Measurements from ENCODE around the gene DNPEP.
A peak's percentile ranks its signal among the peaks of the same experiment; 100 is the strongest.
"Not testable (repeated sequence)": the region's sequence is repeated elsewhere in the genome, so short reads cannot be mapped to it uniquely, and the experiment has no call there.

DNPEP gene

DNA sequence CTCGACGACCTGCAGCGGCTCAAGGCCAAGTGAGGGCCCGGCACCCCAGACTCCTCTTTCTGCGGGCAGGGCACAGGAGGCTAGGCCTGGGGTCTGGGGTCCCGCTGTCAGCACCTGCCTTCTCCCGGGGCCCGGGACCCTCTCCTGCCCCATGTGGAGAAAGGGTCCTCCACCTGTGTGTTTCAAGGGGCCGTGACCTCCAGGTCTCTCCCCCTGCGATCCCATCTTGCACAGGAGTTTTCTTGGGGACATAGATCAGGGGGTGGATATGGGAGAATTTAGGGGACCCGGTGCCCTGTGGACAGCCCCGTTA is 31.3 kb upstream of the DNPEP start:
- DNase-seq, result no peak

DNA sequence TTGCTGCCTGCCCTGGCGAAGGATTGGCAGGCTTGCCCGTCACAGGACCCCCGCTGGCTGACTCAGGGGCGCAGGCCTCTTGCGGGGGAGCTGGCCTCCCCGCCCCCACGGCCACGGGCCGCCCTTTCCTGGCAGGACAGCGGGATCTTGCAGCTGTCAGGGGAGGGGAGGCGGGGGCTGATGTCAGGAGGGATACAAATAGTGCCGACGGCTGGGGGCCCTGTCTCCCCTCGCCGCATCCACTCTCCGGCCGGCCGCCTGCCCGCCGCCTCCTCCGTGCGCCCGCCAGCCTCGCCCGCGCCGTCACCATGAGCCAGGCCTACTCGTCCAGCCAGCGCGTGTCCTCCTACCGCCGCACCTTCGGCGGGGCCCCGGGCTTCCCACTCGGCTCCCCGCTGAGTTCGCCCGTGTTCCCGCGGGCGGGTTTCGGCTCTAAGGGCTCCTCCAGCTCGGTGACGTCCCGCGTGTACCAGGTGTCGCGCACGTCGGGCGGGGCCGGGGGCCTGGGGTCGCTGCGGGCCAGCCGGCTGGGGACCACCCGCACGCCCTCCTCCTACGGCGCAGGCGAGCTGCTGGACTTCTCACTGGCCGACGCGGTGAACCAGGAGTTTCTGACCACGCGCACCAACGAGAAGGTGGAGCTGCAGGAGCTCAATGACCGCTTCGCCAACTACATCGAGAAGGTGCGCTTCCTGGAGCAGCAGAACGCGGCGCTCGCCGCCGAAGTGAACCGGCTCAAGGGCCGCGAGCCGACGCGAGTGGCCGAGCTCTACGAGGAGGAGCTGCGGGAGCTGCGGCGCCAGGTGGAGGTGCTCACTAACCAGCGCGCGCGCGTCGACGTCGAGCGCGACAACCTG is 30.7 kb upstream of the DNPEP start, which contains the start of gene DES:
DES (plus strand) TSS at position 223 of the 857 bp plus-strand sequence; CDS start at position 309, 86 bp downstream.
- no peak for DNase-seq

DNA sequence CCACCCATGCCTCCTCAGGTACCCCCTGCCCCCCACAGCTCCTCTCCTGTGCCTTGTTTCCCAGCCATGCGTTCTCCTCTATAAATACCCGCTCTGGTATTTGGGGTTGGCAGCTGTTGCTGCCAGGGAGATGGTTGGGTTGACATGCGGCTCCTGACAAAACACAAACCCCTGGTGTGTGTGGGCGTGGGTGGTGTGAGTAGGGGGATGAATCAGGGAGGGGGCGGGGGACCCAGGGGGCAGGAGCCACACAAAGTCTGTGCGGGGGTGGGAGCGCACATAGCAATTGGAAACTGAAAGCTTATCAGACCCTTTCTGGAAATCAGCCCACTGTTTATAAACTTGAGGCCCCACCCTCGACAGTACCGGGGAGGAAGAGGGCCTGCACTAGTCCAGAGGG is 29.7 kb upstream of the DNPEP start:
- no peak for DNase-seq

DNA sequence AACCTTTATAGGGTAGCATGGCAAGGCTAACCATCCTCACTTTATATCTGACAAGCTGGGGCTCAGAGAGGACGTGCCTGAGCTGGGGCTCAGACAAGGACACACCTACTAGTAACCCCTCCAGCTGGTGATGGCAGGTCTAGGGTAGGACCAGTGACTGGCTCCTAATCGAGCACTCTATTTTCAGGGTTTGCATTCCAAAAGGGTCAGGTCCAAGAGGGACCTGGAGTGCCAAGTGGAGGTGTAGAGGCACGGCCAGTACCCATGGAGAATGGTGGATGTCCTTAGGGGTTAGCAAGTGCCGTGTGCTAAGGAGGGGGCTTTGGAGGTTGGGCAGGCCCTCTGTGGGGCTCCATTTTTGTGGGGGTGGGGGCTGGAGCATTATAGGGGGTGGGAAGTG is 29.2 kb upstream of the DNPEP start:
- no peak for DNase-seq

DNA sequence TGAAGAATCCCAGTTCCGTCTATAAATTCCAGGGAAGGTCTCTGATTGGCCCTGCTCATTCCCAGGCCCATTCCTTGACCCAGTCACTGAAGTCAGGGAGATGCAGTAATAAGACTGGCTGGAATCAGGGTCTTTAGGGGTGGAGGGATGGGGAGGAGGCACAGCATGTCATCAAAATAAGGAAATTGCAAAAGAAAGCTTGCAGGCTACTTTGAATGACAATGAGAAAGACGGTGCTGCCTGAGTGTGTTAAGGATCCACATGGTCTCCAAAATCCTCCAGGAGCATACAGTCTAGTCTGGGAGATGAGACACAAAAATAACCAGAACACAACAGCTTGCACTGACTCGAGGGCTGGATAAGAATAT is 28.5 kb upstream of the DNPEP start:
- DNase-seq, result no peak

DNA sequence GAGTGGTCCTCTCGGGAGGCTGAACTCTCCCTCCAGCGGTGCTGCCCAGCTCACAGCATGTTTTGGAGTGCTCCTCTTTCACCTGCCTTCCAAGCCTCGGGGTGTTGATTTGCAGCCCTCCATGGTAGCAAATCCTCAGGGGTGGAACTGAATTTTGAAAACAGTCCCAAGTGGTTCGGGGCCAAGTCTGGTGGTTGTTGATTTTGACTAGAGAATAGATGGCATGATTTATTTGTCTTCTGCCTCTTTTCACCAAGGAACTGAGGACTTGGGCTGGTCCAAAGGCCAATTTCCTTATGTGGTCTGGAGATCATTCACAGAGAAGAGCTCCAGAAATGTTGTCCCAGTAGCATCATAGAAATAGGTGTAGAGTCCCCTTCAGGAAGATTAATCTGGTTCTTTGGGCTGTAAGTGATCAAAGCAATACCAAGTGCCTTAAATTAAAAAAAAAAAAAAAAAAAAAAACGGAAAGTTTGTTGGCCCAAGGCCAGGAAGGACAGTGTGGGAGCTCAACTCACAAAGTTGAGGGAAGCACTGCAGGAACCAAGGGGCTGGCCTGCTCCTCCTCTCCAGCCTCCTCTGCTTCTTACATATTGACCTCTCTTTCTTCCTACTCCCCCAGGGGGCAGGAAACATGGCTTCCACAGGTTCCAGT is 28.0 kb upstream of the DNPEP start:
- no peak for DNase-seq

DNA sequence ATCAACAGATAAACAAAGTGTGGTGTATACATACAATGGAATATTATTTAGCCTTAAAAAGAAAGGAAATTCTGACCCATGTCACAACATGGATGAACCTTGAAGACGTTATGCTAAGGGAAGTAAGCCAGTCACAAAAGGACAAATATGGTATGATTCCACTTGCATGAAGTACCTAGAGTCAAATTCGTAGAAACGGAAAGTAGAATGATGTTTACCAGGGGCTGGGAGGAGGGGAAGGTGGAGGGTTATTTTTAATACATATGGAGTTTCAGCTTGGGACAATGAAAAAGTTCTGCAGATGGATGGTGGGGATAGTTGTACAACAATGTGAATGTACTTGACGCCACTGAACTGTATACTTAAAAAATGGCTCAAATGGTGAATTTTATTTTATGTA is 27.1 kb upstream of the DNPEP start:
- no peak for DNase-seq

DNA sequence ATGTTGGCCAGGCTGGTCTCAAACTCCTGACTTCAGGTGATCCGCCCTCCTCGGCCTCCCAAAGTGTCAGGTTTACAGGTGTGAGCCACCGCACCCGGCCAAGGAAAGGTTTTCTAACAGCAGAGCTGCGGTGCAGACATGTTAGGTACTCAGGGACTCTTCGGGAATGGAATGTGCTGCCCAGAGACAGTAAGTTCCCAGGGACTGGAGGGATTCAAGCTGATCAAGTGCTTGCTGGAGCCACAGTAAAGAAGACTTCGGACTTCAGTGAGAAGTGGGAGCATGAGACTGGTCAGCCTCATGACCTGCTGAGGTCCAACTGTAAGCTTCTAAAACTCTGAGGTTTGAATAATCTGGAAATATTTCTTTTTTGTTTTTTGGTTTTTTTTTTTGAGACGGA is 22.7 kb upstream of the DNPEP start:
- DNase-seq, result no peak

DNA sequence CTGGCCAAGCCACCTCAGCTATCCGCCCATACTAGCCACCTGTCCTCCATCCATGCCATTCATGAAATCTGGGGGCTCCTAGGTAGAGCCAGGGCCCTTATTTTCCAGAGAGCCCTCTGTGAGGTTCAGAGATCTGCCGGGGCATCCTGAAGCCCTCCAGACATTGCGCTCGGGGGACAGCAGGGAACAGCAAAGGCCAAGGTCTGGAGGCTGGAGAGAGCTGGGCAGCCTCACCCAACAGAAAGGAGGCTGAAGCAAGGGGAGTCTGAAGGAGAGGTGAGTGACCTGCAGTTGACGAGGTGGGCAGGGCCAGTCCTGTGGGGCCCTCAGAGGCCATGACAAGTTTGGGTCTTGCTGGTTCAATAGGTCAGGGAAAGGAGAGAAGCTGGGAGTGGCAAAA is 21.9 kb upstream of the DNPEP start:
- no peak for DNase-seq

DNA sequence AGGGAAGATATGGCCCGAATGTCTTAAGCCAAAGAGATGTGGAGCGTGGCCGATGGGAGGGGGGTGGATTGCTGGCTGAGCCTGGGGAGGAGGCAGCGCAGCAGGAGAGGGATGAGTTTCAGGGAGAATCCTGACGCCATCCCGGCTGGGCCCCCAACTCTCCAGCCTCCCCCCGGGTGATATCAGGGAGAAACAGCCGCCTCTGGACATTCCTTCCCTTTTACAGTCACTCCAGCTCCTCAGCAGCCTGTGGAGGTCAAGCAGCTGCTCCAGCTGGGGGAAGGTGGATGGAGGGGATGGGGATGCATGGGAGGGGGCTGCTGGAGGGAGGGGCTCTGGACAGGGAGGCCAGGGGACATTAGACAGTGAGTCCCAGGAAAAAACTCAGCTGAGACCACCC is 20.9 kb upstream of the DNPEP start:
- DNase-seq, result no peak

DNA sequence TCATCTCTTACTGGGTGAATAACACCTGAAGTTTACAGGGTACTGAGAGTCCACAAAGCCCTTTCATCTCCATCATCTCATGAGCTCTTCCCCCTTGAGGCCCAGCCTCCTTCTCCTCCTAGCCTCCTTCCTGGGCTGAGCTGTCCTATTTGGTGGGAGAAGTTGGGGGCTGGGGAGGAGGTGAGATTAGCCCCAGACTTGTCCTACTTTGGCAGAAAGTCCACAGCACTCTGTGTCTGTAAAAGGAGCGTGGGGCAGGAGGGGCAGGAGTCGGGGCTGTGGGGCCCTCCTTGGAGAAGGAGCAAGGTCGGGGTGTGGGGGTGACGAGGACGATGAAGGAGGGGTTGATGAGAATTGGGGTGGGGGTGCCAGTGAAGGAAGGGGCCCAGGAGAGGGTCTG is 20.5 kb upstream of the DNPEP start:
- no peak for DNase-seq

DNA sequence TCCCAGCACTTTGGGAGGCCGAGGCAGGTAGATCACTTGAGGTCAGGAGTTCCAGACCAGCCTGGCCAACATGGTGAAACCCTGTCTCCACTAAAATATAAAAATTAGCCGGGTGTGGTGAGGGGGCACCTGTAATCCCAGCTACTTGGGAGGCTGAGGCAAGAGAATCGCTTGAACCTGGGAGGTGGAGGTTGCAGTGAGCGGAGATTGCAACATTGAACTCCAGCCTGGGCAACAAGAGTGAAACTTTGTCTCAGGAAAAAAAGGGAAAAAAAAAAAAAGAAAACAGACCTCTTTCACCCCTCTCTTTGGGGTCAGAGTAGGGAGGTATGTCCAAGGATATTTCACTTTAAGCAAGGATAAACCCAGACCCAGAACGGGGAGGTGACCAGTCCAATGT is 19.6 kb upstream of the DNPEP start:
- not testable (repeated sequence) for DNase-seq

DNA sequence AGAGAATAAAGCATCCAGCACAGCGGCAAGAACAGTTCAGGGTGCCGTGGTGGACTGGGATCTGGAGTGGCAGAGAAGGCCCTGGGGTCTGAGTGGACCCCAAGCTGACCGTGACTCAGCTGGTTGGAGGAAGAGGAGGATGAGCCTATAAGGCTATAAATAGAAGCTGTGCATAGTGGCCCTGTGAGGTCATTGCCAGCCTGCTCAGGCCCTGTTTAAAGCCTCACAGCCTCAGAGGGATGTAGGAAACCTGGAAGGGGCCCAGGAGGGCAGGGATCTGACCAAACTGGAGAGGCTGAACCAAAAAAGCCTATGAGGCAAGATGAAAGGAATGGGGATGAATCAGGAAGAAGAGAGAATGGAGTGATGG is 19.1 kb upstream of the DNPEP start:
- no peak for DNase-seq

DNA sequence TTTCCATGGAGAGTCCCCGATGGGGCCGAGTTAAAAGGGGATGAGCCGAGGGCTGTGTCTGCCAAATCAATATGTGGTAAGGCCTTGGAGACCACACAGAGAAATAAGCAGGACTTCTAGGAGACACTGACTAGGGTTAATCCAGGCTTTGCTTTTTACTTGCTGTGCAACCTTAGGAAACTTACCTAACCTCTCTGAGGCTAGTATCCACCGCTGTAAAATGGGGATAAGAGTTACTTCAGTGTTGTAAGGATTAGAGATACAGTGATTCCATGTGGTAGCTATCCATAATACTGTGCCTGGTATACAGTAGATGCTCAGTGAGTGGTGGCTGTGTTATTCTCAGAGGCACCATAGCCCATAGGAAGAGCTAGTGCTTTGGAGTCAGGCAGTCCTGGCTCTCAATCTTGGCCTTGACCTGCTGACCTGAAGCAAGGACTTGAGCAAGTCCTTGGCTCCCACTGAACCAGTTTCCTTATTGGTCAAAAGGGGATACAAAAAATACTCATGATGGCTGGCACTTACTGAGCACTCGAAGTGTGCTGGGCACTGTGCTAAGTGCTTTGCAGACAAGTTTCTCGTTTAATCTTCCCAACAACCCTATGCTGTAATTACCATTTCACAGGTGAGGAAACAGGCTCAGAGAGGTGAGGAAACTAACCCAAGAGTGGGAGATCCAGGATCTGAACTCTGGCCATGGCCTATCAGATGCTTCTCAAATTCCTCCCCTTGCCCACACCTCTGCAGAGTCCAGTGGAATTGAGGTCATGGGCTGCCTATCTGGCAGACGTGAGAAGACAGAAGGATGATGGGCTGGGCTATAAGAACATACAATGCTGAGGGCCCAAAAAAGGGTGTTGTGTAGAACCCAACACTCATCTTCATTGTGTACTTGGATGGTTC is 18.5 kb upstream of the DNPEP start:
- DNase-seq, result no peak

DNA sequence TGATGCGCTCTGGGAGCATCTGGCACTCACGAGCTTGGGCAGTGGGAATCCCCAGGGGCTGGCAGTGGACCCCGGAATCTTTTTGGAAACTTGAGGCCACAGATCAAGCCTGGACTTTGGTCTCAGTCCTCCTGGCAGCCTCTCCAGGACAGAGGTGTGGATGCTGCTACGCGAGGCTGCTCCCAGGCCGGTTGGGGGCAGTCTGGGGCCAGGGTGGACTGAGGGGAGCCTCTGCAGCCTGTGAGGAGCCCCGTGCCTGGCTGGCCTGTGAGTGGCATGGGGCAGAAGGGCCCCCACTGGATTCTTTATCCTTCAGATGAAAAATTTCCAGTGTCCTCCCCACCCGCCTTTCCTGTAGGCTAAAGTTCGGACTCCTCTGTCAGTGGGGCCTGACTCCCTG is 17.7 kb upstream of the DNPEP start:
- no peak for DNase-seq

DNA sequence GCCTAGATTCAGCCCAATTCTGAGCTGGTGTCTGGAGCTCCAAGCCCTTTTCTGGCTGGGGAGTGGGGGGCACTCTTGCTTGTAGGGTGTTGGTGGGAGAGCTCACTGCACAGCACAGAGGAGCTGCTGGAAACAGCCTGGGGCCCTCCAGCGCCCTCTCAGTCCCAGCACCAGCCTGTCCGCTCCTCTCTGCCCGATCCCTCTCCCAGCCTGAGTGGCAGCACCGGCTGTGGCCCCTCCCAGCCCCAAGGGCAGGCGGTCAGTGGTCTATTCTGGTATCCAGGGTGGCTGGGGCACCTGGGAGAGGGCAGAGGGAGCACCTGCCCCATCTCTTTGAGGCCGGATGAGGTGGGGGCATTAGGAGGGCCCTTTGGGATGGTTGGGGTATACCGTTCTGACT is 17.2 kb upstream of the DNPEP start:
- no peak for DNase-seq

DNA sequence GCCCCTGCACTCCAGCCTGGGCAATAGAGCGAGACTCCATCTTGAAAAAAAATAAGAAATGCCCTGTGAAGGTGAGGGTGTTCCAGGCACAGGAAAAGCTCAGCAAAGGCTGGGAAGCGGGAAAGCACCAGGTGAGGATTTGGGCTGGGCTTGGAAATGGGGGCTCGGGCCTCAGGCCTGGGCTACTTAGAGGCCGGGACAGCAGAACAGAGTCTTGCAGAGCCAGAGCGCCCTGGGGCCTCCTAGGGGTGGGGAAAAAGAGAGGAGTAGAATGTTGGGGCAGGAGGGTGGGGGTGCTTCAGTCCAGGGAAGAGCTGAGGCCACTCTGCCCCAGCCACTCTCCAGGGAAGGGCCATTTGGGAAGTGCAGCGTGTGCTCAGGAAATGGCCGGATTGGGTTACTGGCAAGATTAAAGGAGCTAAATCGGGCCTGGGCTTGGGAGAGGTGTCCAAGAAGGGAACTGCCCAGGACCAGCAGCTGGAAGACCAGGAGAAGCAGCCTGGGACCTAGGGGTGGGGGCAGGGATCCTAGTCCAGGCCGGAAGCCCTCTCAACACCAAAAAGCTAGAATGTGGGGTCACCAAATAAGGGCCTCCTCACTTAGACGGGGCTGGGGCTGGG is 16.7 kb upstream of the DNPEP start:
- no peak for DNase-seq

DNA sequence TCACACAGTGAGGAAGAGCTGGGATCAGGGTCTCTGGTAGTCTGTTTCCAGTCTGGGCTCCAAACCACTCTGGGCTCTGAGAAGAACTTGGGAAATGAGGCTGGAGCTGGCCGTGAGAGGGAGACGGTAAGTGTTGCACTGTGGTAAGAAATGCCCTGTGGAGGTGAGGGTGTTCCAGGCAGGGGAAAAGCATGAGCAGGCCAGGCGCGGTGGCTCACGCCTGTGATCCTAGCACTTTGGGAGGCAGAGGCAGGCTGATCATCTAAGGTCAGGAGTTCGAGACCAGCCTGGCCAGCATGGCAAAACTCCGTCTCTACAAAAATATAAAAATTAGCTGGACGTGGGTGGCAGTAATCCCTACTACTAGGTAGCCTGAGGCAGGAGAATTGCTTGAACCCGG is 16.1 kb upstream of the DNPEP start:
- no peak for DNase-seq

DNA sequence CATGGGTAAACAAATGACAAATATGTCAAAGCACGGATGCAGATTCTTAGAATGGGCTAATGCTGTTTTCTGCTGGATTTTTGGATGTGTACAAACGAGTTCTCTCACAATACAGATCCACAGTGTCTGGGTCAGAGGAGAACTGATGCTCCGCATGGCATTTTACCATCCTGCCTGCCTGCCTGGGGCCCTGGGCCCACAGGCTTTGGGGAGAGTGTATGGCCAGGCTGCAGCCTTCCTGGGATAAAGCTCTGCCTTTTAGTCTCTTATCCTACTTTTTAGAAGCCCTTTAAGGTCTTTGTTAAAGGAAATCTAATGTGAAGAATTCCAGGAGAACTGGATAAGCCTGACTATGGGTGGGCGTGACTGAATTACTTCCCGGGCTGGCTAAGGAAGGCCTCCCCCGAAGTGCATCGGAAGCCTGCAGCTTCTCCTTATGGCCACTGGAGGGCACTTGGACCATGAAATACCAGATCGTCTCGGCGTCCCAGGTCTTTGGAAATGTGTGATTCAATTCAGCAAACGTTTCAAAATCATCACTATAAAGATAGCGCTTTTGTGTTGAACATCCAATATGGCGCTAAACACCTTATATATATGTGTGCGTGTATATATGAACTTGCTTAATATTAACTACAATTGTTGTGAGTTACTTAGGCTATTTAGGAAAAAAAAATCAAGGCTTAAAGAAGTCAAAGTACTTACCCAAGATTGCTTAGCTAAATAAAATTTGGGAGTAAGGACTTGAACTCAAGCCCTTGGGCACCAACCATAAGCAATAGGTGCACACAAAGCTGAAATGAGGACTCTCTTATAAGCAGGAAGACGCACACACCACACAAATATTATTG is 15.2 kb upstream of the DNPEP start:
- peak in 1 of 2 experiments; percentile 60 for DNase-seq

DNA sequence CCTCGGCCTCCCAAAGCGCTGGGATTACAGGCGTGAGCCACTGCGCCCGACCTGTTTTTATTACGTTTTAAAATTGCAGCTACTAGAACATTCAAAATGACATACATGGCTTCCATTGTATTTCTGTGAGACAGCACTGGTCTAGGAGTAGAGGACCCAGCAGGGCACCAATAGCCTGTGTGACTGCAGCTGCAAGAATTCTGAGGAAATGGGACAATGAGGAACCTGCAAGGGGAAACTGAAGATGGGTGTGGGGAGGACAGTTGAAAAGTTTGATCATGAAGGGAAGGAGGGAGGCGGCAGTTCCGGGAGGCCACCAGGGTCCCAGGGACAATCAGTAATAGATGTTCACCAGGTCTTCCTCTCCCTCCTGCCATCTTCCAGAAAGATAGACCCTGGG is 13.9 kb upstream of the DNPEP start:
- DNase-seq, result no peak

DNA sequence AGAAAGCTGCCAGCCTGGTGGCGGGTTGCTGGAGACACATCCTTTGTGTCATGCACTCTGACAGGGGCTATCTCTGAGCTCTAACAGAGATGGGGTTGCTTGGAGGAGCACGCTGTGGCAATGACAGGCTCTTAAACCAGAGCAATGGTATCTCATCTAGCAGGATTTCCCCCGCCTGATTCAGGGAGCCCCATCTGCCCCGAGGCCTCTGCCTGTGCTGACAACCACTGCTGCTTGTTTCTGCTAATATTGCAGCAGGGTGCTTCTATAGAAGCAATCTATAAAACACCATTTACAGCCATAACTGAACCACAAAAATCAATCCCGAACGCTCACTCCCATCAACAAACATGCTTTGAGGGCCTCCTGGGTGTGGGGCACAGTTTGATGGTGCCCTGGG is 12.8 kb upstream of the DNPEP start:
- DNase-seq, result no peak

DNA sequence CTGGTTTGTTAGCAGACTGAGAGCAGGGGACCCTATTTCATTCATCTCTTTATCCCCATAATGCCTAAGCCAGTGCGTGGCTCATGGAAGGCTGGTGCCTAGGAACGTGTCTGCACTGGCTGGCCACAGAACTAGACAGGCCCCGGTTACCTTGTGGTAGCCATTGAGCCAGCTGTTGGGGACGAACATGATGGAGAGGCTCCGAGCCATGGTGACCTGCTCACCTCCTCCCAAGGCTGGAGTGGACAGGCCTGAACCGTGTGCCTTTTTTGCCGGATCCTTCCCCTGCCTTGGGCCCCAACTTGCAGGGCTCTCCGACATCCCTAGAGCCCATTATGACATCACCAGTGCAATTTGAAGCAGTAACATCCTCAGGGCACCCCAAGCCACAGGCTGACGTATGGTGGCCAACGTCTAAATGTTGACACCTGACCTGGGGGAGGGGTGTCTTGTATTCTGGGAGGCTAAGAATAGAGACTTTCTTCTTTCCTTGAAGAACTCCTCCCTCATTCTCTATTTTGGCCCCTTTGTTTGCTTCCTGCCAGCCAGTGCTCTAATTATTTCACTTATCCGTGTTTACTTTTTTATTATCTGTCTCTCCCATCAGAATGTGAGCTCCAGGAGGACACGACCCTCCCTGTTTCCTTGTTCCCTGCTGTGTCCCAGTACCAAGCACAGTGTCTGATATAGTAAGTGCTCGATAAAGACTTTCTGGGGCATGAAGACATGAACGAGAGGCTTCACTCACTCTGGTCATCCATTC is 12.2 kb upstream of the DNPEP start:
- DNase-seq, result no peak
